SIG-M5 treated with dmso at 0.1 percent for 504 hours (cell line): ENCODE data around the gene PDE4D.
"Not testable (repeated sequence)": the region's sequence is repeated elsewhere in the genome, so short reads cannot be mapped to it uniquely, and the experiment has no call there.

Source experiments
- DNase-seq: peaks from one replicate; lab custom pipeline; 2025; ENCODE audit not compliant: unreplicated experiment; lab: John Stamatoyannopoulos, UW

The PDE4D gene

GRCh38 chr5:58965677-58966414, 927.7 kb downstream of the PDE4D start:
- no peak for DNase-seq

DNA sequence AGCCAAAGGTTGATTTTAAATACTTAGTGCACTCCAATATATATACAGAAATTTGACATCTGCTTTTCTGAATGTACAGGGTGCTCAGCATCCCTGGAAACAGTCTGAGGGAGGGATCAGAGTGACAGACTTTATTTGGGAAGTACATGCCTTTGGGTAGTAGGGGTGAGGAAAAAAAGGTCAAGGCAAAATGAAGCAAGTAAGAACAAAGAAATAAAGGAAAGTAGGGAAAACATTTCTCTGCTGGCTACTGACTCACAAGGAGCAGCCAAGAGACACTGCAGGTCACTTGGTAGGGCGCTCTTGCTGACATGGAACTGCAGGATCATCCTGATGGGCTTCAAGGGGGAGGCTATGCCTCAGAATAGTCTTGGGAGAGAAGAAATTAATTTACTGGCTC, 929.7 kb downstream of the PDE4D start:
- no peak for DNase-seq

GRCh38 chr5:58963361-58963760, 930.2 kb downstream of the PDE4D start:
- DNase-seq: no peak

- no peak for DNase-seq
These were observed 931.8 kb downstream of the PDE4D start for GRCh38 chr5:58961631-58962280.

GRCh38 chr5:58958701-58959100, 934.8 kb downstream of the PDE4D start:
- no peak for DNase-seq

DNA sequence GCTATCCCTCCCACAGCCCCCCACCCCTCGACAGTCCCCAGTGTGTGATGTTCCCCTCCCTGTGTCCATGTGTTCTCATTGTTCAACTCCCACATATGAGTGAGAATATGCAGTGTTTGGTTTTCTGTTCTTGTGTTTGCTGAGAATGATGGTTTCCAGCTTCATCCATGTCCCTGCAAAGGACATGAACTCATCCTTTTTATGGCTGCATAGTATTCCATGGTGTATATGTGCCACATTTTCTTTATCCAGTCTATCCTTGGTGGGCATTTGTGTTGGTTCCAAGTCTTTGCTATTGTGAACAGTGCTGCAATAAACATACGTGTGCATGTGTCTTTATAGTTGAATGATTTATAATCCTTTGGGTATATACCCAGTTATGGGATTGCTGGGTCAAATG, 940.3 kb downstream of the PDE4D start:
- DNase-seq: not testable (repeated sequence)

DNA sequence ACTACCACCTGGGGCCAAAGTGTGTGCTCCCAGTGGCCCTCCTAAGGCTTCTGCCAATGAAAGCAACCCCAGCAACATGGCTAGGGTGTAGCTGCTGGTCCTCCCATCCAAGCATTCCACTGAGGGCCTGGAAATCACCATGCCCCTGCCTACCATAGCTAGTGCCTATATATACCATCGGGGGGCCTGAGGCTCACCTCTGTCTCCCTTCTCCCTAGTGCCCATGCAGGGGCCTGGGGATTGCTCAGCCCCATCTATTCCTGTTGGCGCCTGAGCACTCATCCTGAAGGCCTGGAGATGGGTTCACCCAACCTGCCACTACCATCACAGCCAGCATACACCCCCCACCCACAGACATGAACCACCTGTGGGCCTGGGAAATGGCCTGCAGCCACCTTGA, 943.3 kb downstream of the PDE4D start:
- DNase-seq: no peak

- no peak for DNase-seq
These were observed 947.3 kb downstream of the PDE4D start for GRCh38 chr5:58946230-58946629.

GRCh38 chr5:58944221-58944620, 949.3 kb downstream of the PDE4D start:
- DNase-seq: no peak

- DNase-seq: no peak
These were observed 953.1 kb downstream of the PDE4D start for GRCh38 chr5:58940446-58940845.

DNA sequence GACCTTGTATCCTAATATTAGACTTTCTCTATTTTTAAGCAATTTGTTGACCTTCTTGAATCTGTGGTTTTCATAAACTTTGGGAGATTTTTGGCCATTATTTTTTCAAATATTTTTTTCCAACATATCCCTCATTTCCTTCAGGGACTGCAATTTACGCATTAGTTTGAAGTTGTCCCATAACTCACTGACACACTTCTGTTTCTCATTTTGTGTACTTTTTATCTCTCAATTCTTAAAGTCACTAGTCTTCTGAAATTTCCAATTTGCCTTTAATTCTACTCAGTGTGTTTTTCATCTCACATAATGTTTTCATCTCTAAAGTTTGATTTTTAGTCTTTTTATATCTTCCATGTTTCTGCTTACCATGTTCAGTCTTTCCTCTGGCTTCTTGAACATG, 953.9 kb downstream of the PDE4D start:
- DNase-seq: no peak

DNA sequence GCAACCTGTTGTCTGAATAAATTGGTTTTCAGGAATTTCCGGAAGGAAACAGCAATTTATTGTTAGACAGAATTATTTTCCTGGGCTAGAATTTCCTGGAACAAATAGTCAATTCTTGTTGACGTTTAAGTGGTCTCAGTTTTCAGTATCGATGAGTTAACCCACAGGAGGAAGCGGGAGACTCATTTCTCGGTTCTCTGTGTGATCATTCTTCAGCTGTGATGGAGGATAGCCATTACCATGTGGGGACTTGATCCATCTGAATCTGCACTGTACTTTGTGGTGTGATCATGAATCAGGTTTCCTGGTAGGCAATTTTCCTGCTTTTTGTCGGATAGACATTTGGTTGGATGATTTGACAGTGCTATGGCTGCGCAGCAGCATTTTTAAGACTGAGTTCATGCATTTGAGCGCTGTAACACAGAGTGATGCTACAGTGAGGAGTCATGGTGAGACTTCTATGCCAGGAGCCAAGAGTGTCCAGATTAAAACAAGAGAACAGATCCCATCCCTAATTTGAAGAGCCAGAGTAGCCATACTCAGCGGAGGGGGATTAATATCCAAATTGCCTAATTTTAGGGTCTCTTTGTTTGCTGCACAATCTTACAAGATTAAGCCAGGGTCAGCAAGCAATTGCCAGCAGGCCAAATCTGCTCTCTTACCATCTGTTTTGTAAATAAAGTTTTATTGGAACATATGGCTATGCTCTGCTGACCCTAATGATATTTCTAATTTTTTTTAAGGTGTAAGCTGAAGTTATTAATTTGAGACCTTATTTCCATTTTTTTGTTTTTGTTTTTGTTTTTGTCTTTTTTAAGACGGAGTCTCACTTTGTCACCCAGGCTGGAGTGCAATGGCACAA, 954.7 kb downstream of the PDE4D start:
- no peak for DNase-seq

DNA sequence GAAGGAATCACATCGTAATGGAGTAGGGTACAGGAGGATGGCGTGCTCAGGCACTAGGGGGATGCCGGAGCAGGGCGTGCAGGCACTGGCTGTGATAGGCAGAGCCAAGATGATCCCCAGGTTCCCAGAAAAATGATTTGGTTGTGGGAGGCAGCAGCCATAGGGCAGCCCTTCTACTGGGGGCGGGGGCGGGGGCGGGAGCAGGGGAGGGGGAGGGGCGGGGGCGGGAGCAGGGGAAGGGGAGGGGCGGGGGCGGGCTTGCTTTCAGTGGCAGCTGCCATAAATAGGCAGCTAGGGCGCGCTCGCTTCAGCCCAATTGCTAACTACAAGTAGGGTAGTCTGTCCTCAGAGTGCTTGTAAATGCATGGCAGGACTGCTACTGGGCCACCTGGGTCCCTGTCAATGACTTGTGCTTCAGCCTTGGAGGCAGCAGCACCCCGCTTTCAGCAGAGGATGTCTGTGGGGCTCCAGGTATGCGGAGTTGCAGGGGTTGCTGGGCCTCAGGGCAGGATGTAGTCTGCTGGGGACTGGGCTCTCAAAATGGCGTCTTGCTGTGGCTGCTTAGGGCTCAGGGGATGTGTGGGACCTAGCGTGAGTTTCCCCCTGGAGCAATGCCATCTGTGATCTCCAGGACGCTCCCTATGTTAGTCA, 956.4 kb downstream of the PDE4D start:
- no peak for DNase-seq

DNA sequence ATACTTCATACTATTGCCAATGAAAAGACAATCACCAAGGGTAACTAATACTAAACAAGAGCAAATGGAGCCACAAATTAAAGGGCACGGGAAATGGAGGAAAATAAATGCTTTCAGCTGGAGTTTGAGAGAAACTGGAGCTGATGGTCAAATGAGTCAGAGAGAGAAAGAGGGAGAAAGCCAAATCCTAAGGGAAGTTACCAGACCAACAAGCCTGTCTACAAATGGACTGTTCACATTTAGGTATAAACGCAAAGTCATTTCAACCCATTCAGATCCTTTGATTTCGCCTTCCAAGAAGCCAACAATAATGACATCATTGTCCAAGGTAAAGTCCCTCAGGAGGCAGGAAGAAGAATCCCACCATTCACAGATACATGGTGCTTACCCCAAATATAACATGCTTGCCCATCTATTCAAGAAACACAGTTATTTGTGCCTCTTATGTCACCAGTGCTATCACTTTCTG, 958.9 kb downstream of the PDE4D start:
- DNase-seq: no peak

DNA sequence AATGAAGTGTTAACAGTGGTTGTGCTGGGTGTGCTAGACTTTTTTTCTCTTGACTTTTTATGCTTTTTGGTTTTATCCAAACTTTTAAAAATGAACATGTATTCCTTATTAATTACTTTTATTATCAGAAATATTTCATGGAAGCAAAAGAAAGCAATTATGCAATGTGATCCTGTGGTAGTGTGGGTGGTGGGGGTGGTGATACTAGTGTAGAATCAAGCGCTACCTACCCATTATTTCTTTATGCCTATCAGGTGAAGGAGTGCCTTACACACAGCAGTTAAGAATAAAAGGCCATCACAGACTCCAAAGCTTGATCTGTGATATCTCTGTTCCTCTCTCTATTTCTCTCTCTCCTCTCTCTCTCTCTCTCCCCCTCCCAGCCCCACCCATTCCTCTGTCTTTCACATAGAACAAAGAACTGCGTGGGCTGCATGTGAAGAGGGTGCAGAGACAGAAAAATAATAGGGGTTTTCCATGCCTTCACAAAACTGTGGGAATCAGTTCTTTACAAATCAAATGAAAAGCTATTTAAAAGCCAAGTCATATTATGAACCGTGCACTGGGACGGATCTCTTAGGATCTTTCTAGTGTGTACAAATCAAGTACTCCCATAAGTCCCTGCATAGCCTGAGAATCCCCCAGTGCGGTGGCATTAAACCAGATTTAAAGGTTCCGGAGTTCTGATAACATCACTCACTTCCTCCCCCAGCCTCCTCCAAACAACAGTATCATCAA, 959.5 kb downstream of the PDE4D start:
- DNase-seq: no peak

DNA sequence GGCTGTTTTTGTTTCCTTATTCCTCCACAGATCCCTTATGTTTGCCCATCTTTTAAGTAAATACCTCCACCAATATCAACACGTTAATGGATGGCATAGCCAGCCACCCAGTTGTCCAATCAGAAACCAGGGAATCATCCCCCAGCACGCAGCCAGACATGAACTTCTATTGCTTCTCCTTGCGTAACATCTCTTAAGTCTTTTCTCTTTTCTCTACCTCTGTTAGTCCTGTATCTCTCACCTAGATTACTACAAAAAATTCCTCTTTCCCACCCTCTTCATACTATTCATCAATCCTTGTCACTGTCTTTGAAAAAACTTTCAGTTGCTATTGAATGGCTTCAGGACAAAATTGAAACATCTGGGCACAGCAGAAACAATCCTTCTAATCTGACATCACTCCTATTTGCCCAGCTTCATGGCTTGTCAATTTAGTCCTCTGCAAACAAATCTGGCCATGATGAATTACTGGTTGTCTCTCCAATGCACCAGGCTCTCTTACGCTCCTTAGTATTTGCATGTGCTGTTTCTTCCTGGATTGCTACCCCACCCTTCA, 961.4 kb downstream of the PDE4D start:
- DNase-seq: no peak

DNA sequence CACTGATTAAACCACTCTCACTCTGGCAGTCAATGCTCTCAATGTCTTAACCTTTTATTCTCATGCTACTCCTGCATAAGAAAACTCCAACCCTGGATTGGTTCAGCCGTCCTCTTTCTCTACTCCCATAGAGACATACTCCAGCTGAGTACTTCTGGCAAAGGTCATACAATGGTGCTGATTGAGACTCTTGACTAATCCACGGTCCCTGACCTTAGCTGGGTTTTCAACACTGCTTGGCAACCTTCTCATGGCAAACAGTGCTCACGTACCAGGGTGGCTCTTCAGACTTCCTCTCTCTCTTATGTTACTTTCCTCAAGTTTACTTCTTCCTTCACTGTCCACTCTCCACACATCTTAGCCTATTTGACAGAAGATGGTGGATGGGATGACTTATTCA, 963.0 kb downstream of the PDE4D start:
- DNase-seq: no peak

DNA sequence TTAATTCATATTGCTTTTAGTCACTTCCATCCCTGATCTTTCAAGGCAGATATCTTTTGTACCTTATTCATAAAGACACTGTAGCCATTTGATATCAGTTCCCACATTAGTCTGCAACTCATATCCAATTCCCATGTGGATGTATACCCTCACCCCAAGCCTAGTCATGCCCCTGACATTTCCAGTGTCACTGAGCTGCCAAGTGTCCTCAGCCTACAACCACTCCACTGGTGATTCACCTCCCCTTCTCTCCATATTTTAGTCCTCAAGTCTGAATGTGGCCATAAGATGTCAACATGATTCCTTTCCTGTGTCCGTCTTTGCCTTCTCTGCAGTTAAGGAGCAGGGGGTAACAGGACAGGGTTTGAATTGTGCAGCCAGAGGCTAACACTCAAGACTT, 963.8 kb downstream of the PDE4D start:
- no peak for DNase-seq

- no peak for DNase-seq
These were observed 965.6 kb downstream of the PDE4D start for GRCh38 chr5:58927938-58928337.

DNA sequence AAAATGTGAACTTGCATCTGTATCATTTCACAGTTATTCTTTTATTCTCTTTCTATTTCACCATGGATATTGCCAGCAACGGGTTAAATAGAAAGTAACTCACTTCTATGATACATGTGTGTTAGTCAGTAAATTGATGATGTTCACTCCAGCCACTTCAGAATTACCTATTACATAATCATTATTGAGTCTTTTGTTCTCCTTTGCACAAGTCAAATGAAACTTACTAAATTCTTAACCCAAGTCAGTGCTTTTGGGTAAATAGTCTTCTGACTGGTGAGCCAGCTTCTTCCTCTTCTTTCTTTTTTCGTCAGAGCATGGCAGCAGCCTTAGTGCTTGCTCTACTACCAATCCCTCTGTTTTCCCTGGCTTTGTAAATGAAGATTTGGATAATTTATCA, 966.3 kb downstream of the PDE4D start:
- DNase-seq: peak; percentile 30
